HG02642 (cell line): Measurements from ENCODE around the gene MFSD8.
"Not testable (repeated sequence)": the region's sequence is repeated elsewhere in the genome, so short reads cannot be mapped to it uniquely, and the experiment has no call there.

ENCODE experiments used
- ATAC-seq: cut with Tn5 transposase; IDR thresholded peaks from one replicate; pipeline ENCODE4 v1.9.1; 2021; ENCODE audit warnings: mild to moderate bottlenecking; ENCODE audit not compliant: unreplicated experiment, poor library complexity

MFSD8 gene

DNA sequence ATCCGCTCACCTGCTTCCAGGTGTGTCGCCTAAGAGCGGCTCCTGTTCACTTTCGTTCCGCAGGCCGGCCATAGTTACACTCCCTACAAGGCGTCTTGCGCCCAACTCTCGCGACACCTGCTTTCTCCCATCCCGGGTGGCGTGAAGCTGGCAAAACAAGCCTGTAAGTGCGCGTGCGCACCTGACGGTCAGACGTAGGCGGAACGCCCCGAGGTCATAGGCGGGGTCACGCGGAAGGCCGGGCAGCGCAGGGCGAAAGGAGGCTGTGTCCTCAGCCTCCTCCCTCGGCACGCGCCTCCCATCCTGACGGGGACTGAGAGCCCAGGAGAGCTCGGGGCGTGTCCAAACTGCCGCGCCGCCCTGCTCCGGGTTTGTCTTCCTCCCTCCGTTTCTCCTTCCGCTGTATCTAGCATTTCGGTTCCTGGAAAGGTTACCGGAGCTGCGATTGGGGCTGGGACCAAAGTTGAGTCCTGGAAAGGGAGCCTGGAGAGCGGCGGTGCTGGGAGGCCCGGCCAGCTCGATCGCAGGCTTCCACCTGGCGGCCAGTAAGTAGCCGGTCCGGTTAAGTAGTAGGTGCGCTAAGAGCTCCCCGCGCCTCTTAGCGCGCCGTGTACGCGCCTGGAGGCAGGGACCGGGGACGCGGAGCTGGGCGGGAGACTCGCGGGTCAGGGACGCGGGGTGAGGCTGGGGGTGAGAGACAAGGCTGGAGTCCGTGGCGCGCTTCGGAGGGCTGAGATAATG lies at the start of gene MFSD8, which contains the start of gene ABHD18:
MFSD8 (minus strand) TSS at position 112 of the 741 bp plus-strand sequence; CDS start at position 72, 40 bp downstream.
ABHD18 (plus strand) TSS at position 345 of the 741 bp plus-strand sequence. CDS start 17,550 bp downstream, outside the sequence.
- ATAC-seq, result peak; percentile 96

DNA sequence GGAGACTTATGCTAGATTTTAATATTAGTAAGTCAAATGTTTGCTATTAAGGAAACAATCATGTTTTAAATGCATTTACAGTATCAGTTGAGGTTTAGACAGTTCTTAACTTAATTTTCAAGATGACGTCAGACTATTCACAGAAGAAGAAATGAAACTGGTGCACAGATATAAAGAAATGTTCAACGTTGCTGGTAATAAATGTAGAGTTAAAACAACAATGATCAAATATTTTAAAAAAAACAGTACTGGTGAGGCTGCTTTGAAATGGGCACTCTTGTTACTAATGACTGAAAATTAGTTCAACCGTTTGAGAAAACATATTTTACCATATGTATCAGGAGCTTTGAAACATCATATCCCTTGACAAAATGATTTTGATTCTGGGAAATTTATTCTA lies 44.5 kb upstream of the MFSD8 start:
- no peak for ATAC-seq

DNA sequence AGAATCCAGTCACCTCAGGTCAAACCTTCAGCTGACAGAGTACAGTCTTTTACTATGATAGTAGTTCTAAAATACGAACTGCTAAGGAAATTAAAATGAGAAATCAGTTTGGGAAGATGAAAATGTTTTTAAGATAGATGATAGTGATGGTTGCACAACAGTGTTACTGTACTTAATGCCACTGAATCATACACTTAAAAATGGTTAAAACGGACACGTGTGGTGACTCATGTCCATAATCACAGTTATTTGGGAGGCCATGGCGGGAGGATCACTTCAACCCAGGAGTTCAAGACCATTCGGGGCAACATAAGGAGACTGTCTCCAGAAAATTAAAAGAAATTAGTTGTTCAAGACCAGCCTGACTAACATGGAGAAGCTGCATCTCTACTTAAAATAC lies 41.6 kb upstream of the MFSD8 start:
- no peak for ATAC-seq

DNA sequence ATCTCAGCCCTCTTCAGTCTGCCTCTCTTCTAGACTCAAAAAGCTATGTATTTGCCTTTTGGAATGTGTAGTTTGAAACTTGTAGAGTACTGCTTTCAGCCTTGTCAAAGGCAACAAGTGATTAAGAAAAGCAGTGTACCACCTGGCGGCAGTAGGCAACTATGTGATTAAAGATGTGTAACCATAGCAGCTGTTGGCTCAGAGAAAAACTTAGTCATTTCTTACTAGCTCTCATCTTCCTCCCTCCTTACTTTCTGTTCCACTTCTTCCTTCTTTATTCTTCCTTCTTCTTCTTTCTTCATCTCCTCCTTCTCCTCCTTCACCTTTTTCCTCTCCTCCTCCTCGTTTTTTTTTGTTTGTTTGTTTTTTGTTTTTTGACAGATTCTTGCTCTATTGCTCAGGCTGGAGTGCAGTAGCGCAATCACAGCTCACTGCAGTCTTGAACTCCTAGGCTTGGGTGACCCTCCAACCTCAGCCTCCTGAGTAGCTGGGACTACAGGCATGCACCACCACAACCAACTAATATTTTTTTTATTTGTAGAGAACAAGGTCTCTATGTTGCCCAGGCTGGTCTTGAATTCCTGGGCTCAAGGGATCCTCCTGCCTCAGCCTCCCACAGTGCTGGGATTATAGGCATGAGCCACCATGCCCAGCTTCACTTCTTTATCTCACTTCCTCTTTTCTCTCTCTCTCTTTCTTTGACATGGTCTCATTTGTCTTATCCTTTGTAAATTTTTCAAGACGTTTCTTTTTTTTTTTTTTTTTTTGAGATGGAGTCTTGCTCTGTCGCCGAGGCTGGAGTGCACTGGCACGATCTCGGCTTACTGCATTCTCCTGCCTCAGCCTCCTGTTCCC lies 32.8 kb upstream of the MFSD8 start:
- peak; percentile 98 for ATAC-seq

DNA sequence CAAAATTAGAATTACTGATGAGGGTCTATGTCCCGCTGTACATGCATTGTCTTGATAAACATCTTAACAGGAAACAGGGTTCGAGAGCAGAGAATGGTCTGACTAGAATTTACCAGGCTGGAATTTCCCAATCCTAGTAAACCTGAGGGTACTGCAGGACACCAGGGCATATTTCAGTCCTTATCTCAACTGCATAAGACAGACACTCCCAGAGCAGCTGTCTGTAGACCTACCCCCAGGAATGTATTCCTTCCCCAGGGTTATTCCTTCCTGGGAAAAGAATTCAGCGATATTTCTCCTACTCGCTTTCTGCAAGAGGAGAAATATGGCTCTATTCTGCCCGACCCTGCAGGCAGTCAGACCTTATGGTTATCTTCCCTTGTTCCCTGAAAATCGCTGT lies 31.5 kb upstream of the MFSD8 start:
- ATAC-seq, result not testable (repeated sequence)

DNA sequence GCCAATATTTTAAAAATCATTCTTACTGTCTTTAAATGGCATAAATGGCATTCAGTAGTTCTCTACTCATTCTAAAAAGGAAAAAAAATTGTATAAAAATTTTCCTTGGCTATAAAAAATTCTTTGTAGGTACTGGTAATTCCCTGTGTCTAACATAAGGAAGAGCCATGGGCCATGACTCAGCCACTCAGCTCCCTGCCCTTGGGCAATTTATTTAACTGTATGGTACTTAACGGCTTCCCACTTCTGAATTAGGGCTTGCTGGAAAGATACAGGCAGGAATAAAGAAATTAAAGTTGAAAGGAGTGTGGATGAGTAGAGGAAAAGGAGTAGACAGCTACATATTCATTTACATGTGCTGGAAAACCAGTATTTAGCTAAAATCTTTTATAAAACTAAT lies 30.8 kb upstream of the MFSD8 start:
- ATAC-seq, result no peak

- ATAC-seq, result no peak
These were observed 28.2 kb upstream of the MFSD8 start for GRCh38 chr4:127993151-127993550.

DNA sequence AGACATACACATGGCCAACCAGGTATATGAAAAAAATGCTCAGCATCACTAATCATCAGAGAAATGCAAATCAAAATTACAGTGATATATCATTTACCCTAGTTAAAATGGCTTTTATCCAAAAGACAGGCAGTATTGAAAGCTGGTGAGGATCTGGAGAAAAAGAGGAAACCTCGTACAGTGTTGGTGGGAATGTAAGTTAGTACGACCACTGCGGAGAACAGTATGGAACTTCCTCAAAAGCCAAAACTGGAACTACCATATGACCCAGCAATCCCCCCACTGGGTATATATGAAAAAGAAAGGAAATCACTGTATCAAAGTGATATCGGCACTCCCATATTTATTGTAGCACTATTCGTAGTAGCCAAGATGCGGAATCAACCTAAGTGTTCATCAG lies 23.7 kb upstream of the MFSD8 start:
- ATAC-seq, result no peak

DNA sequence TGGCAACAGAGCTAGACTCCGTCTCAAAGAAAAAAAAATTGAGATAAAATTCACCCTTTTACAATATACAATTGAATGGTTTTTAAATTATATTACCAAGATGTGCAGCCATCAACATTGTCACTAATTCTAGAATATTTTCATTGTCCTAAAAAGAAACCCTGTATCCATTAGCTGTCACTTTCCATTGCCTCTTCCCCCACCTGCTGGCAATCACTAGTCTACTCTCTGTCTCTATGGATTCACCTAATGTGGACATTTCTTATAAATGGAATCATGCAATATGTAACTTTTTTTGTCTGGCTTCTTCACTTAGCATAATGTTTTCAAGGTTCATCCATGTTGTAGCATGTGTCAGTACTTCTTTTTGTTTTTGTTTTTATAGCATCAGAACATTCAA lies 21.0 kb upstream of the MFSD8 start:
- ATAC-seq, result no peak

DNA sequence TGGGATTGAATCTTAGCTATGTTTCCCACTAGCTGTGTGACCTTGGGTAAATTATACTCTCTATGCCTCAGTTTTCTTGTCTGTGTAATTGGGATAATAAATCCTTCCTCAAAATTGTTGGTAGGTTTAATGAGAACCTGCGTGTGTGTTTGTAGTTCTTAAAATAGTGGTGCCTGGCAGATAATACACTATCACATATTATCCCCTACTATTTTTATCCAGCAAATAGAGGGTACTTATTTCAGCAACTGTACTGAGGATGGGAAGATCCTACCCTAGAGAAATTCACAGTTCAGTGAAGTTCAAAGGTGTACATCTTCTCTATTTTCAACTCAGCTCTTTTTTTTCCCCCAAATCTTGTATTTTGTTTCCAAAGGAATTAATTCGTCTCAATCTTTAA lies 17.5 kb upstream of the MFSD8 start:
- ATAC-seq, result no peak

DNA sequence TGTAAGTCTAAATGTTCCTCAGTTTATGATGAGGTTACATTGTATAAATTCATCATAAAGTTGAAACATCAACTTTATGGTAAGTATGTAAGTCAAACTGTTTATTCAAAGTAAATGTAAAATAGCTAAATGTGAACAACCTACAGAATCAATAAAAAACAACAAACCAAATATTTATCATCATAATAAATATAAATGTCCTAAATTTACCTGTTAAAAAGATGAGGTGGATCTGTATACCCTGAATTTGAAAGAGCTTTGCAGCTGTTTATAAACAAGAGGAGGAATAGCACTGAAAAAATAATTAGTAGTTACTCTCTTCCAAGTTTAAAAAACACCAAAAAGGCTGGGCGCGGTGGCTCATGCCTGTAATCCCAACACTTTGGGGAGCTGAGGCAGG lies 14.0 kb upstream of the MFSD8 start:
- ATAC-seq, result no peak

- no peak for ATAC-seq
These were observed 10.3 kb upstream of the MFSD8 start for GRCh38 chr4:127975121-127975770.

GRCh38 chr4:127970925-127971324 lies 6.0 kb upstream of the MFSD8 start:
- ATAC-seq, result not testable (repeated sequence)

GRCh38 chr4:127968586-127968985 lies 3.6 kb upstream of the MFSD8 start:
- ATAC-seq, result no peak

- ATAC-seq, result no peak
These were observed 2.3 kb upstream of the MFSD8 start for GRCh38 chr4:127967141-127967775.

DNA sequence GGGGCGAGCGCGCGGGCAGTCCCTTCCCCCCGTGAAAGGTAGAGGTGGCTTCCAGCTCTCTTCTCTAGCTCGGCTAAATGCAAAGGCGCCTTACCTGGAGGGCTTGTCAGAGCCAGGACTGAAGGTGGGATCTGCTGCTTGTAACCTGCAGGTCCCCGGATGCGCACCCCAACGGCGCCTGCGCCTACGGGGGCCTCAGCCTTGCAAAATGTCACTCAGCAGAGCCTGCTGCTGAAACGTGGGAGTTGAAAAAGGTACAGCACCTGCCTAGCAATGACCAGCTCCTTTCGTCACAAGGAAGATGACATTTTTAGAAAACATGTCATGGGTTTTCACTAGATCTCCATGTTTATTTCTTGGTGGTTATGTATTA lies 816 bp upstream of the MFSD8 start:
- ATAC-seq, result peak; percentile 31

DNA sequence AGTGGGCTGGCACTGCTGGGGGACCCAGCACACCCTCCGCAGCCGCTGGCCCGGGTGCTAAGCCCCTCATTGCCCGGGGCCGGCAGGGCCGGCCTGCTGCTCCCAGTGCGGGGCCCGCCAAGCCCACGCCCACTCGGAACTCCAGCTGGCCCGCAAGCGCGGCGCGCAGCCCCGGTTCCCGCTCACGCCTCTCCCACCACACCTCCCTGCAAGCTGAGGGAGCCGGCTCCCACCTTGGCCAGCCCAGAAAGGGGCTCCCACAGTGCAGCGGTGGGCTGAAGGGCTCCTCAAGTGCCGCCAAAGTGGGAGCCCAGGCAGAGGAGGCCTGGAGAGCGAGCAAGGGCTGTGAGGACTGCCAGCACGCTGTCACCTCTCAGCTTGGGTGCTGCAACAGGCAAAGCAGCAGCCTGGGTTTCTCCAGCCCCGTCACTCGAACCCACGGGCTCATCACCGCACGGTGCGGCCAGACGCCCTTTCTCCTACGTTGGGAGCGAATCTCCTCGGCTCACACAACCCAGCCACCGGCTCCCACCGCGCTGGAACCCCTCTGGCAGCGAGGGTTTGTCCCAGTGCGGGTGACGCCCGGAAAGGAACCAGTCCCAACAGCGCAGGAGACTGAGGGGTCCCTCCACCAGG lies 429 bp downstream of the MFSD8 start:
- peak; percentile 26 for ATAC-seq

GRCh38 chr4:127963633-127964398 lies 1.2 kb downstream of the MFSD8 start:
- not testable (repeated sequence) for ATAC-seq

- no peak for ATAC-seq
These were observed 5.2 kb downstream of the MFSD8 start for GRCh38 chr4:127959794-127960193.
